GM12878 (cell line): ENCODE measurements around the gene BPIFA1. TPM values are rescaled to one million over a fixed set of nuclear protein-coding genes. Genes with fewer than 3 reads are reported as not detected.

Experiments
- ATAC-seq: fragments of 200-7000 bp; cut with Tn5 transposase; 3 replicates; pipeline ENCODE4 v1.9.1; 2020; ENCODE audit warnings: mild to moderate bottlenecking, moderate library complexity
- BruUV-seq: library from RNA; stranded (reverse); fragments of 400-500 nt; replicated peaks from 2 replicates; lab custom pipeline; 2021; lab: Mats Ljungman, UMichigan
- CTCF ChIA-PET: fragments of 300-600 bp; sonication (Branson Sonifier 250); formaldehyde crosslinking; extraction: SDS; loops from one replicate; lab custom pipeline; 2021; ENCODE audit warnings: inconsistent platforms; lab: Yijun Ruan, JAX
- POLR2A ChIA-PET: fragments of 350-600 bp; formaldehyde crosslinking; extraction: SDS; loops from one replicate; lab custom pipeline; 2021; ENCODE audit warnings: inconsistent platforms; lab: Charles Lee
- RAD21 ChIA-PET: fragments of 300-600 bp; sonication (Branson Sonifier 250); formaldehyde crosslinking; loops from one replicate; lab custom pipeline; 2023; ENCODE audit warnings: antibody characterized with exemption; ENCODE audit not compliant: unreplicated experiment; lab: Charles Lee
- SMC1A ChIA-PET: fragments of 300-600 bp; sonication (Branson Sonifier 250); formaldehyde crosslinking; loops from one replicate; lab custom pipeline; 2023; ENCODE audit not compliant: unreplicated experiment, uncharacterized antibody; lab: Charles Lee
- DNase-seq: peaks from one replicate; pipeline ENCODE4 v3.0.0-alpha.2; 2011; ENCODE audit warnings: low read depth, low spot score
- FAIRE-seq: peaks from 3 replicates; lab custom pipeline; 2011; peaks lifted over from hg19 to GRCh38; lab: Jason Lieb, UNC
- H2AFZ ChIP-seq: 2 replicates; pipeline ENCODE4 v1.6.0; 2011; ENCODE audit warnings: low read depth, low read length, control low read depth; ENCODE audit not compliant: control insufficient read depth
- H3K27ac ChIP-seq: 2 replicates; pipeline ENCODE4 v1.5.1; 2011; ENCODE audit warnings: control low read depth; ENCODE audit not compliant: control insufficient read depth, insufficient read depth
- H3K27me3 ChIP-seq, 2 experiments: replicated peaks in 1 of 2; 2 replicates each; pipeline versions ENCODE4 v1.6.0 to v1.6.1; 2011; ENCODE audit warnings: low read length in 1 of 2; ENCODE audit not compliant: control insufficient read depth in 2 of 2, insufficient read depth in 2 of 2
- H3K36me3 ChIP-seq, 2 experiments: 2 replicates each; pipeline ENCODE4 v1.5.1; 2011; ENCODE audit warnings: low read length in 1 of 2; ENCODE audit not compliant: control insufficient read depth in 2 of 2, insufficient read depth in 2 of 2
- H3K4me1 ChIP-seq: 2 replicates; pipeline ENCODE4 v1.6.1; 2011; ENCODE audit warnings: mild to moderate bottlenecking, low read length, moderate library complexity, mixed read lengths; ENCODE audit not compliant: control insufficient read depth, insufficient read depth
- H3K4me2 ChIP-seq: 2 replicates; pipeline ENCODE4 v1.6.0; 2011; ENCODE audit warnings: control low read depth; ENCODE audit not compliant: control insufficient read depth, insufficient read depth
- H3K4me3 ChIP-seq: fragments of 200-600 bp; sonication (generic); 2 replicates; pipeline ENCODE4 v1.5.1; 2016
- H3K79me2 ChIP-seq: 2 replicates; pipeline ENCODE4 v1.6.0; 2011; ENCODE audit warnings: low read length; ENCODE audit not compliant: control insufficient read depth, insufficient read depth
- H3K9ac ChIP-seq: 2 replicates; pipeline ENCODE4 v1.8.0; 2011; ENCODE audit warnings: low read length, control low read depth, mixed read lengths; ENCODE audit not compliant: control insufficient read depth, insufficient read depth
- H3K9me3 ChIP-seq: replicated peaks from 3 replicates; pipeline ENCODE4 v1.5.1; 2011; ENCODE audit warnings: mild to moderate bottlenecking, low read length; ENCODE audit not compliant: control insufficient read depth, insufficient read depth
- H4K20me1 ChIP-seq: 2 replicates; pipeline ENCODE4 v1.6.0; 2011; ENCODE audit not compliant: control insufficient read depth, insufficient read depth
- CTCF ChIP-seq, 3 experiments: IDR thresholded peaks in 2 of 3; conservative IDR thresholded peaks in 1 of 3; 2 replicates each; pipeline ENCODE4 v1.5.1; 2011; ENCODE audit warnings: low read depth in 3 of 3, low read length in 3 of 3, mild to moderate bottlenecking in 3 of 3, control low read depth in 2 of 3, moderate library complexity in 2 of 3, inconsistent platforms in 1 of 3, mixed read lengths in 1 of 3; ENCODE audit not compliant: control insufficient read depth in 2 of 3, insufficient read depth in 1 of 3; ENCODE audit errors: extremely low read depth in 1 of 3
- IKZF2 ChIP-seq, 2 experiments: fragments of 450-650 bp; IDR thresholded peaks; 2 replicates each; pipeline ENCODE4 v1.6.1; 2017; ENCODE audit warnings: mild to moderate bottlenecking in 2 of 2, moderate library complexity in 2 of 2
- MTA3 ChIP-seq: IDR thresholded peaks from 2 replicates; pipeline ENCODE4 v1.6.1; 2012; ENCODE audit warnings: low read length, inconsistent platforms, borderline replicate concordance
- NR2C1 ChIP-seq: fragments of 450-650 bp; IDR thresholded peaks from 2 replicates; pipeline ENCODE4 v1.6.1; 2017; ENCODE audit warnings: antibody characterized with exemption, mild to moderate bottlenecking, moderate library complexity
- RBBP5 ChIP-seq: fragments of 200-600 bp; sonication (generic); conservative IDR thresholded peaks from 2 replicates; pipeline ENCODE4 v1.6.1; 2016
- RELA ChIP-seq: fragments of 450-650 bp; IDR thresholded peaks from 2 replicates; pipeline ENCODE4 v1.8.0; 2014; ENCODE audit warnings: borderline replicate concordance; ENCODE audit not compliant: partially characterized antibody
- WGBS: methylation state at CpG from one replicate; pipeline ENCODE4 v1.1.6; 2016; ENCODE audit warnings: low lambda C conversion rate; ENCODE audit not compliant: insufficient replicate concordance, insufficient coverage; ENCODE audit errors: missing lambda C conversion rate; 5-methylcytosine and 5-hydroxymethylcytosine counted together
- in situ Hi-C: fragments of 300-500 bp; cut with MboI; formaldehyde crosslinking; loops from 9 replicates; pipeline ENCODE4 v1.14.3; 2018; ENCODE audit warnings: mixed read lengths
- intact Hi-C: fragments of 100-400 bp; cut with micrococcal nuclease; formaldehyde crosslinking; loops from one replicate; pipeline ENCODE4 v1.14.2; 2022; ENCODE audit not compliant: unreplicated experiment
- polyA plus RNA-seq, 11 experiments: library from polyadenylated mRNA; depleted of rRNA in 4 of 11; unstranded in 6 of 11; stranded (reverse) in 5 of 11; fragments of >200 nt; fragmentation: Nextera tagmentation in 4 of 11; fragmentation: Illumina TruSeq in 1 of 11; extraction: Ambion mirVana in 4 of 11; extraction: Trizol in 1 of 11; gene quantifications; 1 replicate in 1 of 11; 2 replicates in 10 of 11; pipeline versions ENCODE4 v1.2.1 to v1.2.3, GENCODE V29; 2011 to 2016; ENCODE audit warnings: inconsistent platforms in 2 of 11, missing spikeins in 2 of 11, low read depth in 1 of 11
- total RNA-seq, 4 experiments: library from RNA; depleted of rRNA in 3 of 4; stranded (reverse); fragments of >200 nt in 3 of 4; fragmentation: Illumina TruSeq in 1 of 4; extraction: Trizol in 1 of 4; gene quantifications; 2 replicates each; pipeline versions ENCODE4 v1.2.1 to v1.2.3, GENCODE V29; 2013 to 2021
- TF ChIP-seq, protein P1 (sequence below): fragments of 150-350 bp; IDR thresholded peaks from 2 replicates; pipeline ENCODE4 v1.6.1; 2014; ENCODE audit warnings: mild to moderate bottlenecking, low read depth, low read length

Gene BPIFA1
- total and polyA plus RNA-seq, 10 of the 15 experiments (the other 5 are each of a cell fraction or from before 2014, with no cell fraction given) = not detected

GRCh38 chr20:33199026-33199425 lies 36.8 kb upstream of the BPIFA1 start (continued):
- TF ChIP-seq RELA = no peak

GRCh38 chr20:33202451-33202850 lies 33.3 kb upstream of the BPIFA1 start:
- 0% methylated on average over 4 of the region's 4 CpGs for WGBS

More at GRCh38 chr20:33202451-33202850, 33.3 kb upstream of the BPIFA1 start:
- ChIA-PET SMC1A (no interaction called here), CTCF (no interaction called here), POLR2A (no interaction called here), RAD21 (no interaction called here)
- FAIRE-seq = no peak
- no peak overlapping the region for H3K9ac ChIP-seq
- H3K36me3 ChIP-seq = no peaks in the 10 kb centered on the region
- H3K27ac ChIP-seq = no peak overlapping the region
- H3K27me3 ChIP-seq = peaks cover 0 to 1% of the 10 kb centered on the region in 2 experiments; a peak in 3 of 4 replicates
- in situ Hi-C loops (no loop called here), intact Hi-C loops (no loop called here)
- no peak overlapping the region for H3K4me2 ChIP-seq
- TF ChIP-seq CTCF (IDR thresholded peaks at IDR 0.05 in 2 of 3, conservative IDR thresholded peaks at IDR 0.05 in 1 of 3; ENCODE audit: control insufficient read depth in 2 of 3, extremely low read depth in 1 of 3, insufficient read depth in 1 of 3, low read depth in 3 of 3, low read length in 3 of 3) (no peak), IKZF2 (IDR thresholded peaks at IDR 0.05) (no peak), MTA3 (no peak), RBBP5 (no peak), NR2C1 (no peak)
- TF ChIP-seq, protein P1, sequence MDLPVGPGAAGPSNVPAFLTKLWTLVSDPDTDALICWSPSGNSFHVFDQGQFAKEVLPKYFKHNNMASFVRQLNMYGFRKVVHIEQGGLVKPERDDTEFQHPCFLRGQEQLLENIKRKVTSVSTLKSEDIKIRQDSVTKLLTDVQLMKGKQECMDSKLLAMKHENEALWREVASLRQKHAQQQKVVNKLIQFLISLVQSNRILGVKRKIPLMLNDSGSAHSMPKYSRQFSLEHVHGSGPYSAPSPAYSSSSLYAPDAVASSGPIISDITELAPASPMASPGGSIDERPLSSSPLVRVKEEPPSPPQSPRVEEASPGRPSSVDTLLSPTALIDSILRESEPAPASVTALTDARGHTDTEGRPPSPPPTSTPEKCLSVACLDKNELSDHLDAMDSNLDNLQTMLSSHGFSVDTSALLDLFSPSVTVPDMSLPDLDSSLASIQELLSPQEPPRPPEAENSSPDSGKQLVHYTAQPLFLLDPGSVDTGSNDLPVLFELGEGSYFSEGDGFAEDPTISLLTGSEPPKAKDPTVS = no peak
- no peaks in the 10 kb centered on the region for H3K9me3 ChIP-seq
- no peak for ATAC-seq
- BruUV-seq = no TSS peak
- no peak overlapping the region for H3K4me3 ChIP-seq
- DNase-seq = no peak
- no peaks in the 10 kb centered on the region for H3K79me2 ChIP-seq
- H4K20me1 ChIP-seq = no peaks in the 10 kb centered on the region
- no peaks in the 10 kb centered on the region for H3K4me1 ChIP-seq
- H2AFZ ChIP-seq = no peak overlapping the region
